SH-SY5Y (cell line): ENCODE results near the gene ZNF555.

Experiments
- GATA2 ChIP-seq: IDR thresholded peaks from 2 replicates; pipeline ENCODE4 v1.6.1; 2011; ENCODE audit warnings: mild to moderate bottlenecking, low read depth, low read length
- GATA3 ChIP-seq: IDR thresholded peaks from 2 replicates; pipeline ENCODE4 v1.6.1; 2011; ENCODE audit warnings: low read depth, mild to moderate bottlenecking, low read length, moderate library complexity

Gene ZNF555

GRCh38 chr19:2865334-2866100 lies 24.2 kb downstream of the ZNF555 start:
- TF ChIP-seq GATA3 (no peak), GATA2 (no peak)

DNA sequence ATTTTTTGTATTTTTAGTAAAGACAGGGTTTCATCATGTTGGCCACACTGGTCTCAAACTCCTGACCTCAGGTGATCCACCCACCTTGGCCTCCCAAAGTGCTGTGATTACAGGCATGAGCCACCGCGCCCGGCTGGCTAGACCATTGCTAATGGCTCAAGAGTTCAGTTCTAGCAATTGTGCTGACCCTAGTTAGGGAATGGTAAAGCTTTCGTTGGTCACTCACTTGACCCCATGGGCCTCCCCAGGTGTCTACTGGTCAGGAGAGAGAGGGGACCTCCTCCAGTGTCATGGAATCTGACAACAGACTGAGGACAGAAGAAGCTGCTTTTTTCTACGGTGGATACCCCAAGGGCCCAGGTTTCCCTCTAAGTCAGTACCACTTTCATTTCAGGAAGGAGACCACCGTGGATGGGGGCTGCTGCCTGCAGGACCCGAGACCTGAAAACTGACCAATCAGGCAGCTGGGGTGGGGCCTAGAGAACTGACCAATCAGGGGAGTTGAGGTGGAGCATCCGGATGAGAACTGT lies 25.3 kb downstream of the ZNF555 start:
- TF ChIP-seq GATA3, result no peak
- TF ChIP-seq GATA2, result no peak

GRCh38 chr19:2867025-2867991 lies 26.0 kb downstream of the ZNF555 start, which contains the start of gene ZNF556:
Gene ZNF556 (plus strand): TSS chr19:2867335. CDS start chr19:2867422, 87 bp downstream.
- no peak for TF ChIP-seq GATA2
- no peak for TF ChIP-seq GATA3

DNA sequence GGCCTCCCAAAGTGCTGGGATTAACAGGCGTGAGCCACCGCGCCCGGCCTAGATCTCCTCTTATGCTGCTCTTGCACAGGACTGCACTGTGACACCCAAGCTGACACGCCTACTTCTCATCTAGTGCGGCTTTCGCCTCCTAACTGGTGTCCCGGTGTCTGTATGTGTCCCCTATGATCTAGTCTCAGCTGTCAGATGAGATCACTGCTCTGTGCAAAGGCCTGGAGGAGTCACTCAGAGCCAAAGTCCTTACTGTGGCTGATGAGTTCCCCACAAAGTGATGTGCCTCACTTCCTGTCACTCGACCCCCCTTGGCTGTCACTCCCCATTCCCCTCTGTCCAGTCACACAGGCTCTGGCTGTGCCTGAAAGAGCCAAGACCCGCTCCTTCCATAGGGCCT lies 28.3 kb downstream of the ZNF555 start:
- TF ChIP-seq GATA2 (no peak), GATA3 (no peak)

DNA sequence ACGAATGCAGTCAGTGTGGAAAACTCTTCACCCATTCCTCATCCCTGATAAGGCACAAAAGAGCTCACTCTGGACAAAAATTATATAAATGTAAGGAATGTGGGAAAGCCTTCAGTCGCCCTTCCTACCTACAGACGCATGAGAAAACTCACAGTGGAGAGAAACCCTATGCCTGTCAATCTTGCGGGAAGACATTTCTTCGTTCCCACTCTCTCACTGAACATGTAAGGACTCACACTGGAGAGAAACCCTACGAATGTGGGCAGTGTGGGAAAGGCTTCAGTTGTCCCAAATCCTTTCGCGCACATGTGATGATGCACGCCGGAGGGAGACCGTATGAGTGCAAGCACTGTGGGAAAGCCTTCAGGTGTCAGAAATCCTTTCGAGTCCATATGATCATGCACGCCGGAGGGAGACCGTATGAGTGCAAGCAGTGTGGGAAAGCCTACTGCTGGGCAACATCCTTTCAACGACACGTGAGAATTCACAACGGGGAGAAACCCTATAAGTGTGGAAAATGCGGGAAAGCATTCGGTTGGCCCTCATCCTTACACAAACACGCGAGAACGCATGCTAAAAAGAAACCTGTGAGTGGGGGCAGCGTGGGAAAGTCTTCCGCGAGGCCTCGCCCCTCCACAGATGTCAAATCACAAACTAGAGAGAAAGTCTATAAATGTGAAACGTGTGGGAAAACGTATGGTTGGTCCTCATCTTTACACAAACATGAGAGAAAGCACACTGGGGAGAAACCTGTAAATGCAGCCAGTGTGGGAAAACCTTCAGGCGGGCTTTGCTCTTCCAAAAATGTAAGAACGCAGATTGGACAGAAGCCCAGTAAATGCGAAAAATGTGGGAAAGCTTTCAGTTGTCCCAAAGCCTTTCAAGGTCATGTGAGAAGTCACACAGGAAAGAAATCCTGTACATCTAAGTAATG lies 36.4 kb downstream of the ZNF555 start:
- no peak for TF ChIP-seq GATA3
- no peak for TF ChIP-seq GATA2

GRCh38 chr19:2883686-2884439 lies 42.6 kb downstream of the ZNF555 start:
- TF ChIP-seq GATA2, result no peak
- no peak for TF ChIP-seq GATA3

DNA sequence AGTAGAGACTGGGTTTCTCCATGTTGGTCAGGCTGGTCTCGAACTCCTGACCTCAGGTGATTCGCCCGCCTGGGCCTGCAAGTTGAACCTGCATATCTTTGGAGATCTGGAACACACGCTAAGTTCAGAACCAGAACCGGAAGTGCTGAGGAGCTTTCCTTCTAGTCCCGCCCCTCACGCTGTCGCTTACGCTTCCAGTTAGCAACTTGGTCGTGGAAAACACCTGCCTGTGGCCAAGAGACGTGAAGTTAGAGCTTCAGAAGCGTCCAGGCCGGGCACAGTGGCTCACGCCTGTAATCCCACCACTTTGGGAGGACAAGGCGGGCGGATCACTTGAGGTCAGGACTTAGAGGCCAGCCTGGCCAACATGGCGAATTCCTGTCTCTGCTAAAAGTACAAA lies 44.5 kb downstream of the ZNF555 start:
- no peak for TF ChIP-seq GATA2
- no peak for TF ChIP-seq GATA3

GRCh38 chr19:2887391-2887914 lies 46.2 kb downstream of the ZNF555 start:
- TF ChIP-seq GATA3 (no peak), GATA2 (no peak)

DNA sequence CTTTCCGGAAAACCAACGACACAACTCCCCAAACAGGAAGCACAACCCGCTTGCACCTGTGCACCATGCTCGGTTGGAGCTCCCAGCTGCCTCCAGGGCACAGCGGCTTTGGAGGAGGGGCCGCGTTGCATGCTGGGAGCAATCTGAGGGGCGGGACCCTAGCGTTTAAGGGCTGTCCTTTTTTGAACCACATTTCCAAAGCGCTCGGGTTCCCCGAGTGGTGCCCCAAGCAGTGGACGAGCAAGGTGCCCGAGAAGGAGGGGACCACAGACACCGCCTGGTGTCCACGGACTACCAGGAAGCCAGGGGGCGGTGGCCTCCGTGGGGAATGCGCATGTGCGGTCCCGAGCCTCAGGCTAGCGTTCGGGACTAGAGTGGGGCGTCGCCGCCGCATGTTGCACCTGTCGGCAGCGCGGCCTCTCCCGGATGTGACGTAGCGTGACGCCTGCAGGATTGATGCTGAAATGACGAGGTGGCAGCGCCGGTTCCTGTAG lies 47.5 kb downstream of the ZNF555 start:
- TF ChIP-seq GATA3 (no peak), GATA2 (no peak)

GRCh38 chr19:2896694-2897093 lies 55.4 kb downstream of the ZNF555 start:
- TF ChIP-seq GATA3 (no peak), GATA2 (no peak)

GRCh38 chr19:2900296-2901252 lies 59.3 kb downstream of the ZNF555 start, which contains the start of gene ZNF57:
Gene ZNF57 (plus strand): TSS chr19:2900928. CDS start chr19:2901046, 118 bp downstream.
- TF ChIP-seq GATA3 (no peak), GATA2 (peak; percentile 47; the same call in 1 of the 2 replicates)
